Natural killer cell treated with Interleukin-12 subunit alpha and Interleukin-12 subunit beta and Interleukin-15 and Interleukin-18, amount 100 ng/mL, for 72 hours (primary cell): ENCODE results near the gene SLC26A3. TPM values are rescaled to one million over a fixed set of nuclear protein-coding genes. Genes with fewer than 3 reads are reported as not detected.

Source experiments
- ATAC-seq, 2 donors: fragments of 150-1000 bp; cut with Tn5 transposase in 1 of 2; sonication (Bioruptor Pico), chemical (Tn5 transposase) in 1 of 2; 2 replicates each; pipeline ENCODE4 v1.10.0; 2021
- DNase-seq: peaks from one replicate; pipeline ENCODE4 v3.0.0; 2022; ENCODE audit warnings: low spot score
- H3K27ac Mint-ChIP-seq, 2 donors: 1 replicate in 1 of 2; 2 replicates in 1 of 2; pipeline ENCODE4 v1.8.0; 2022; ENCODE audit warnings: mixed read lengths in 2 of 2, mild to moderate bottlenecking in 1 of 2, moderate library complexity in 1 of 2
- H3K27me3 Mint-ChIP-seq, 2 donors: 1 replicate in 1 of 2; 2 replicates in 1 of 2; pipeline ENCODE4 v1.8.0; 2022; ENCODE audit warnings: mixed read lengths in 2 of 2
- H3K36me3 Mint-ChIP-seq: one replicate; pipeline ENCODE4 v1.8.0; 2022; ENCODE audit warnings: mixed read lengths
- H3K4me1 Mint-ChIP-seq, 2 donors: 1 replicate in 1 of 2; 2 replicates in 1 of 2; pipeline ENCODE4 v1.8.0; 2022; ENCODE audit warnings: low read depth in 2 of 2, mixed read lengths in 2 of 2, mild to moderate bottlenecking in 1 of 2
- H3K4me3 Mint-ChIP-seq: one replicate; pipeline ENCODE4 v1.8.0; 2022; ENCODE audit warnings: mixed read lengths
- H3K9me3 Mint-ChIP-seq: 2 replicates; pipeline ENCODE4 v1.8.0; 2022; ENCODE audit warnings: mixed read lengths
- total RNA-seq, 2 donors: library from RNA; stranded (reverse); gene quantifications; one replicate each; pipeline ENCODE4 v1.2.3, GENCODE V29; 2022

SLC26A3 gene
- total RNA-seq, 2 donors from 2014 or later: not detected

- no peak overlapping the region for H3K27ac Mint-ChIP-seq
- H3K36me3 Mint-ChIP-seq: peaks cover 21% of the 10 kb centered on the region
Observed at GRCh38 chr7:107758667-107759066, 44.4 kb downstream of the SLC26A3 start.

GRCh38 chr7:107754642-107755041 lies 48.4 kb downstream of the SLC26A3 start:
- Mint-ChIP-seq H3K27me3 (no peaks in the 10 kb centered on the region), H3K27ac (no peak overlapping the region), H3K4me3 (no peak overlapping the region), H3K4me1 (peaks cover 5 to 17% of the 10 kb centered on the region in 2 donors), H3K9me3 (no peaks in the 10 kb centered on the region), H3K36me3 (peaks cover 40% of the 10 kb centered on the region)
- ATAC-seq (no peak), DNase-seq (no peak)

More at GRCh38 chr7:107758667-107759066, 44.4 kb downstream of the SLC26A3 start:
- Mint-ChIP-seq H3K9me3 (no peaks in the 10 kb centered on the region), H3K4me1 (peaks cover 0 to 10% of the 10 kb centered on the region in 2 donors), H3K27me3 (no peaks in the 10 kb centered on the region), H3K4me3 (no peak overlapping the region)
- DNase-seq: no peak
- ATAC-seq: no peak

DNA sequence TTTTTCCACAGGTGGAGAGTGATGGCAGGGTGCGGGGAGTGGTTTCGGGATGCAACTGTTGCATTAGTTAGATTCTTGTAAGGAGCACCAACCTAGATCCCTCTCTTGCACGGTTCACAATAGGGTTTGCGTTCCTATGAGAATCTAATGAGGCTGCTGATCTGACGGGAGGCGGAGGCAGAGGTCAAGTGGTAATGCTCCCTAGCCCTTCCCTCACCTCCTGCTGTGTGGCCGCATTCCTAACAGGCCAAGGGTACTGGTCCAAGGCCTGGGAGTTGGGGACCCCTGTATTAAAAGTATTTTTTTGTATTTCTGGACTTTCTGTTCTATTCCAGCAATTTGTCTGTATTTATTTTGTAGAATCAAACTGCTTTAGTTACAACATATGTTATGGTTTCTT lies 51.9 kb downstream of the SLC26A3 start:
- no peak for ATAC-seq
- Mint-ChIP-seq H3K9me3 (no peaks in the 10 kb centered on the region), H3K4me3 (no peak overlapping the region), H3K27me3 (no peaks in the 10 kb centered on the region), H3K27ac (no peak overlapping the region), H3K36me3 (peaks cover 19% of the 10 kb centered on the region), H3K4me1 (peaks cover 7 to 19% of the 10 kb centered on the region in 2 donors)
- DNase-seq: no peak

DNA sequence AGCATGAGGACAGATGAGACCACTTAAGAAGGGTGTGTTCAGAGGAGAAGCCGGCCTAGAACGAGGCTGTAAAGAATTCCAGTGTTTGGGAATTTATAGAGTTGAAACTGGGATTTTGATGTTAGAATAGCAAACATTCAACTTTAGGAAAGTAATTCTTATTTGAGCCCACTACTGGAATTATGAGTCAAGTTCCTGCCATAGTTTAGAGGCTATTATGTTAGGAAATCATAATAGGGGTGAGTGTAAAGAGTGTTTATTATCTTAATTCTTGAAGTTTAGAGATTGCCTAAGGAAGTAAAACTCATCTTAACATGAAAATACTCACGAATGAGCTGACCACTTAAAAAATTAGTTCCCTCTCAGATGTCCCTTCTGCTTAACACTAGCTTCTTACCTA lies 57.0 kb downstream of the SLC26A3 start:
- peak overlapping the region; percentile 99 to 100 for H3K27ac Mint-ChIP-seq
- H3K4me1 Mint-ChIP-seq: peaks cover 23 to 39% of the 10 kb centered on the region in 2 donors
- DNase-seq (no peak), ATAC-seq (no peak)
- peaks cover 6% of the 10 kb centered on the region for H3K36me3 Mint-ChIP-seq
- H3K27me3 Mint-ChIP-seq: no peaks in the 10 kb centered on the region
- H3K4me3 Mint-ChIP-seq: peak overlapping the region; percentile 99
- H3K9me3 Mint-ChIP-seq: no peaks in the 10 kb centered on the region

DNA sequence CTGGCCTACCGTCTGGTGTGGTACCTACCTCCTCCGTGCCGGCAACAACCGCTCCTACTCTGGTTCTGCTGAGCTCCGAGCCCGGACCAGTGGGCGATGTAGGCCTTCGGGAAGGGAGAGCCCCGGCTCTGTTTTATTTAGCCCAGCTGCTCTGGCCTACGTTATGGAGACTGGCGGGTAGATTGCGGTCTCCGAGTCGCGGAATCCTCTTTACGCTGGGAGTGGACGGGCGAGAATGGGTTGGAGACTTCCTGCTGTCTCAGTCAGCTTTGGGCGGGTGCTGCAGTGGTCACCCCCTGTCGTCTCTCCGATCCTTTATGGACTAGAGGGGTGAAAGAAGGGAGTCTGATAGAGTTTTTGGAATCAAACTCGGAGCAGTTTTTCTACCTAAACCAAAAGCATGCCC lies 58.7 kb downstream of the SLC26A3 start:
- Mint-ChIP-seq H3K4me1 (peaks cover 21 to 39% of the 10 kb centered on the region in 2 donors), H3K27me3 (no peaks in the 10 kb centered on the region)
- DNase-seq: no peak

GRCh38 chr7:107743567-107744344 lies 59.3 kb downstream of the SLC26A3 start, which contains the start of gene CBLL1:
Gene CBLL1 (plus strand): TSS chr7:107744142. CDS start chr7:107744164, 22 bp downstream.
- peak within 1 kb of the TSS; percentile 99 for H3K4me3 Mint-ChIP-seq
- H3K27me3 Mint-ChIP-seq: no peaks in the 10 kb centered on the region
- DNase-seq (peak; percentile 98), ATAC-seq (peak; percentile 96 to 98)
- peaks cover 21 to 39% of the 10 kb centered on the region in 2 donors for H3K4me1 Mint-ChIP-seq
- H3K27ac Mint-ChIP-seq: peak within 1 kb of the TSS; percentile 99 to 100
- H3K9me3 Mint-ChIP-seq: no peaks in the 10 kb centered on the region
- H3K36me3 Mint-ChIP-seq: no peaks in the 10 kb centered on the region

More for the DNA sequence above, 58.7 kb downstream of the SLC26A3 start:
- H3K36me3 Mint-ChIP-seq: no peaks in the 10 kb centered on the region
- H3K9me3 Mint-ChIP-seq: no peaks in the 10 kb centered on the region
- H3K27ac Mint-ChIP-seq: peak overlapping the region; percentile 99 to 100
- ATAC-seq: peak; percentile 51 to 58
- H3K4me3 Mint-ChIP-seq: peak overlapping the region; percentile 99

DNA sequence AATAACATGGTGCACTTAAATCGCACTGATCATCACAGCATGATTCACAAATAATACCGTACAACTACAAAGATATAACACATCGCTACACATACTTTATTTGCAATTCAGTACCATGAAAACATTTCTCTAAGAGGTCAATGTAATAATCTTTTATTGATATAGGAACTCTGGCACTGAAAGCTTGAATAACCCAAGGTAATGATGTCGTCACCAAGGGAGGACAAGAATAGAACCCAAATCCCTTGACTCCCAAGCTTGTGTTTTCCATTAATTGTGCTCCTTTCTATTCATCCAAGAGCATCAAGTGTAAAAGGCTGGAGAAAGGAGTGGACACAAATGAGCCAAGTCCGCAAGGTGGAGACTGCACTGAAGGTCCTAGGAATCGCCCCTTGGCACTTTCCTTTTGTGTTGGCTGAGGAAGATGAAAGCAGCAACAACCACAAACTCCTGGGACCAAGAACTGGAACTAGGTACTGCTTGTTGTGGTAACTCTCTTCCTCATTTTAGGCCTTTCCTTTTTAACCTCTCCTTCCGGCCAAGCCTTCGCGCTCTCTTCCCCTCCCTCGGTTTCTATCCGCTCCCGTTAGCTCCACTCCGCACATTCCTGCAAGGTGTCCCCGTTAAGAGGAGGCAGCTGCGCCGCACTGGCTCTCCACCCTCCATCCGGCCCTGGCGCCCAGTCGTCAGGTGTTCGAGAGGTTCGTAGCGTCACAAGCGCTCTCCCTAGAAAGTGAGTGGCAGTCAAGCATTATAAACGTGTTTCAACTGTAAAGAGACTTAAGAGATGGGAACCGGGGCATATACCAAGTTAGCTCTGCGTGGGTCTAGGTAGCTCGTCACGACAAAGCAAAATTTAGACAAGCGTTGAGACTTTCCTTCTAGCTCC lies 60.1 kb downstream of the SLC26A3 start:
- ATAC-seq (peak; percentile 46 to 55), DNase-seq (peak; percentile 70)
- no peaks in the 10 kb centered on the region for H3K36me3 Mint-ChIP-seq
- H3K4me1 Mint-ChIP-seq: peaks cover 21 to 39% of the 10 kb centered on the region in 2 donors
- peak overlapping the region; percentile 99 for H3K4me3 Mint-ChIP-seq
- H3K27ac Mint-ChIP-seq: peak overlapping the region; percentile 99 to 100
- no peaks in the 10 kb centered on the region for H3K27me3 Mint-ChIP-seq
- H3K9me3 Mint-ChIP-seq: no peaks in the 10 kb centered on the region

GRCh38 chr7:107728276-107728675 lies 74.7 kb downstream of the SLC26A3 start:
- peaks cover 21 to 29% of the 10 kb centered on the region in 2 donors for H3K27me3 Mint-ChIP-seq
- no peaks in the 10 kb centered on the region for H3K4me1 Mint-ChIP-seq
- ATAC-seq (no peak), DNase-seq (no peak)
- no peaks in the 10 kb centered on the region for H3K9me3 Mint-ChIP-seq
- H3K27ac Mint-ChIP-seq: no peak overlapping the region
- H3K4me3 Mint-ChIP-seq: no peak overlapping the region
- no peaks in the 10 kb centered on the region for H3K36me3 Mint-ChIP-seq

DNA sequence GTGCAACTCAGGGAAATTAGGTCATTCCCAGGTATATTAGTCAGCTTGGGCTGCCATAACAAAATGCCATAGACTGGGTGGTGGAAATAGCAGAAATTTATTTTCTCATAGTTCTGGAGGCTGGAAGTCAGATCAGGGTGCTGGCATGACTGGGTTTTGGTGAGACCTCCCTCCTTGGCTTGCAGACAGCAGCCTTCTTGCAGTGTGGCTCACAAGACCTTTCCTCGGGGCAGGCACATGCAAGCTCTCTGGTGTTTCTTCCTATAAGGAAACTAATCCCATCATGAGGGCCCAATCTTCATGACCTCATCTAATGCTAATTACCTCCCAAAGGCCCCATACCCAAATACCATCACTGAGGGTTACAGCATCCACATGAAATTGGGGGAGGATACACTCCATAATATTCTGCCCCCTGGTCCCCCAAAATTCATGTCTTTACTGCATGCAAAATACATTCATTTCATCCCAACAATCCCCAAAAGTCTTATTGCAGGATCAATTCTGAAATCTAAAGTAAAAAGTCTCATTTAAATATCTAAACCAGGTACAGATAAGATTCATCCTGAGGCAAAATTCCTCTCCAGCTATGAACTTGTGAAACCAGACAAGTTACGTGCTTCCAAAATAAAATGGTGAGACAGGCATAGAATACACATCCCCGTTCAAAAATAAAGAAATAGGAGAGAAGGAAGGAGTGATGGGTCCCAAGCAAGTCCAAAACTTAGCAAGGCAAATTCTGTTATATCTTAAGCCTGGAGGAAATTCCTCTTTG lies 76.5 kb downstream of the SLC26A3 start:
- ATAC-seq (no peak), DNase-seq (no peak)
- no peak overlapping the region for H3K4me3 Mint-ChIP-seq
- H3K27me3 Mint-ChIP-seq: peaks cover 20 to 29% of the 10 kb centered on the region in 2 donors
- H3K4me1 Mint-ChIP-seq: no peaks in the 10 kb centered on the region
- no peak overlapping the region for H3K27ac Mint-ChIP-seq
- no peaks in the 10 kb centered on the region for H3K36me3 Mint-ChIP-seq
- no peaks in the 10 kb centered on the region for H3K9me3 Mint-ChIP-seq

- Mint-ChIP-seq H3K9me3 (no peaks in the 10 kb centered on the region), H3K36me3 (no peaks in the 10 kb centered on the region), H3K27me3 (peaks cover 20 to 29% of the 10 kb centered on the region in 2 donors), H3K27ac (no peak overlapping the region), H3K4me1 (no peaks in the 10 kb centered on the region), H3K4me3 (no peak overlapping the region)
- ATAC-seq: no peak
- DNase-seq: no peak
Observed at GRCh38 chr7:107725138-107725740, 77.8 kb downstream of the SLC26A3 start.

DNA sequence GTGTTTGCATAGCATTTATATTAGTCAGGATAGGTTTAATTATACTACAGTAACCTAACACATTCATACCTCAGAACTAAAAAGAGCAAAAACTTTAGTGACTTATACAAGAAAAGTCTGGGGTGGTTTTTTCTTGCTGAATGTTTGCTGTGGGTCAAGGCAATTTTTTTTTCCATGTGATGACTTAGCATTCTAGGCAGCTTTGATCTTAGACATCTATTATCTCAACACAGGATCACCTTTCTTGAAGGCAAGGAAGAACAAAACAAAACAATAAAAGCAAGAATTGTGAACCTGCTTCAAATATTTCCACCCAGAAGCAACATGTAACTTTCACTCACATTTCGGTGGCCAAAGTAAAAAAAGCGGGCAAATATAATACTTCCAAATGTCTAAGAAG lies 79.8 kb downstream of the SLC26A3 start:
- Mint-ChIP-seq H3K9me3 (no peaks in the 10 kb centered on the region), H3K4me3 (no peak overlapping the region), H3K36me3 (no peaks in the 10 kb centered on the region), H3K27me3 (peaks cover 22 to 28% of the 10 kb centered on the region in 2 donors), H3K27ac (no peak overlapping the region), H3K4me1 (no peaks in the 10 kb centered on the region)
- no peak for ATAC-seq
- no peak for DNase-seq

DNA sequence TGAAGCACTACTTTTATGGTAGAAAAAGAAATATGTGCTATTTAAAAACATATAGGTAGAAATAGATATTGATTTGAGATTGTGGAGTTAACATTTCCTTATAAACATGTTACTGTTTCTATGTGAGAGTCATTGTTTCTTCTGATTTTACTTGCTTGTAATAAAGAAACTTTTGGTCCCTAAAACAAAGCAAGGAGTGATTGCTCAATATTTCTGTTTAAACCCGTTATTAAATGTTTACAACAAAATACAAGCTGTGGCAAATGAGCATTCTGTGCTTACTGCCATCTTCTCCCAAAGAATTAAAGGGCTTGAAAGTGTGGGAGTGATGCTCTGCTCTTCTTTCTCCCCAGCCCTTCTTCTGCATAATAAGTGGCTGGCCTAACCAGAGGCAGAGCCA lies 81.7 kb downstream of the SLC26A3 start:
- Mint-ChIP-seq H3K4me1 (no peaks in the 10 kb centered on the region), H3K27ac (no peak overlapping the region), H3K36me3 (no peaks in the 10 kb centered on the region), H3K9me3 (no peaks in the 10 kb centered on the region), H3K27me3 (peaks cover 11 to 12% of the 10 kb centered on the region in 2 donors), H3K4me3 (no peak overlapping the region)
- ATAC-seq (no peak), DNase-seq (no peak)
